ENCODE results near the gene MCOLN2. TPM values are rescaled to one million over a fixed set of nuclear protein-coding genes. Genes with fewer than 3 reads are reported as not detected.

Gene MCOLN2
- total and polyA plus RNA-seq, 2 of the 4 experiments (the other 2 are of a cell fraction): 0.43 to 0.54 TPM

DNA sequence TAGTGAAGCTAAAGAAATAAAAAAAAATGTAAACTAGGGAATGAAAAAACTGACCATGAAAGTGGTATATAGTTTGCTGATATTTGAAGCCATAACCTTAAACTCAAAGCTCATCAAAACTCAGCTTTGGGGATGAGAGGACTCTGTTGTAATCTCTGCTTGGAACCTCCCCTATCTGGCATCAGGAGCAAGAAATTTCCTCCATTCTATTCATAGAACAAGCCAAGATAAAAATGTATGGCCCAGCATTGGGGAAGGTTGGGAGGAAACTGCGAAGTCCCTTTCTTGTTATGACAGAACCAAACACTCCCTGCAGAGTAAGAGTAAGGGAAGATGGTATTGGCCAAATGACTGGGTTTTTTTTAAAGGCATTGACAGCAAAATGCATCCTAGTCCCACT, 35.6 kb downstream of the MCOLN2 start:
- TF ChIP-seq BHLHE40 (IDR thresholded peaks at IDR 0.05; ENCODE audit: low read depth, low read length) (no peak), MAFK (IDR thresholded peaks at IDR 0.05; ENCODE audit: low read depth, low read length) (no peak), CEBPB (IDR thresholded peaks at IDR 0.05; ENCODE audit: low read depth, low read length) (no peak), MXI1 (IDR thresholded peaks at IDR 0.05; ENCODE audit: borderline replicate concordance, low read depth, low read length) (no peak), NFE2L2 (IDR thresholded peaks at IDR 0.05; ENCODE audit: low read depth, low read length) (no peak), RFX5 (IDR thresholded peaks at IDR 0.05; ENCODE audit: low read depth, low read length) (no peak), POLR2A (IDR thresholded peaks at IDR 0.05; ENCODE audit: low read depth, low read length) (no peak)
- TF ChIP-seq, protein P1, sequence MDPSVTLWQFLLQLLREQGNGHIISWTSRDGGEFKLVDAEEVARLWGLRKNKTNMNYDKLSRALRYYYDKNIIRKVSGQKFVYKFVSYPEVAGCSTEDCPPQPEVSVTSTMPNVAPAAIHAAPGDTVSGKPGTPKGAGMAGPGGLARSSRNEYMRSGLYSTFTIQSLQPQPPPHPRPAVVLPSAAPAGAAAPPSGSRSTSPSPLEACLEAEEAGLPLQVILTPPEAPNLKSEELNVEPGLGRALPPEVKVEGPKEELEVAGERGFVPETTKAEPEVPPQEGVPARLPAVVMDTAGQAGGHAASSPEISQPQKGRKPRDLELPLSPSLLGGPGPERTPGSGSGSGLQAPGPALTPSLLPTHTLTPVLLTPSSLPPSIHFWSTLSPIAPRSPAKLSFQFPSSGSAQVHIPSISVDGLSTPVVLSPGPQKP (IDR thresholded peaks at IDR 0.05; ENCODE audit: borderline replicate concordance, low read depth, low read length): no peak
- TF ChIP-seq, protein P2, sequence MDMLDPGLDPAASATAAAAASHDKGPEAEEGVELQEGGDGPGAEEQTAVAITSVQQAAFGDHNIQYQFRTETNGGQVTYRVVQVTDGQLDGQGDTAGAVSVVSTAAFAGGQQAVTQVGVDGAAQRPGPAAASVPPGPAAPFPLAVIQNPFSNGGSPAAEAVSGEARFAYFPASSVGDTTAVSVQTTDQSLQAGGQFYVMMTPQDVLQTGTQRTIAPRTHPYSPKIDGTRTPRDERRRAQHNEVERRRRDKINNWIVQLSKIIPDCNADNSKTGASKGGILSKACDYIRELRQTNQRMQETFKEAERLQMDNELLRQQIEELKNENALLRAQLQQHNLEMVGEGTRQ (IDR thresholded peaks at IDR 0.05; ENCODE audit: low read depth, low read length): no peak
- in situ Hi-C loops (cut with MboI; ENCODE audit: low sequenced_read_pairs): no loop called here
- no CpG with 5 or more reads among the region's 1 CpG for WGBS, 2 experiments (ENCODE audit: extremely low coverage in 2 of 2, insufficient read length in 1 of 2)

More for the DNA sequence above, 35.6 kb downstream of the MCOLN2 start:
- no peak overlapping the region for H3K4me3 ChIP-seq (ENCODE audit: insufficient read depth, low read depth, low read length)
- H3K18ac ChIP-seq (ENCODE audit: low read depth, low read length): no peak overlapping the region
- H4K20me1 ChIP-seq (ENCODE audit: insufficient read depth, low read length): no peaks in the 10 kb centered on the region
- no peak overlapping the region for H3K23ac ChIP-seq (ENCODE audit: low read depth, low read length)
- dilution Hi-C loops (cut with HindIII; ENCODE audit: low sequenced_read_pairs, unreplicated experiment) (no loop called here), intact Hi-C loops (cut with micrococcal nuclease) (no loop called here)
- no peak overlapping the region for H2BK5ac ChIP-seq (ENCODE audit: low read depth, low read length, poor library complexity, severe bottlenecking)
- no TSS peak for BruUV-seq (replicated peaks)
- H2BK20ac ChIP-seq (ENCODE audit: low read depth, low read length): no peak overlapping the region
- H2BK15ac ChIP-seq (ENCODE audit: low read depth, low read length): no peak overlapping the region
- H3K4me2 ChIP-seq (ENCODE audit: low read depth, low read length): no peak overlapping the region
- H3K4me1 ChIP-seq (ENCODE audit: control insufficient read depth, insufficient read depth, low read length): peaks cover 2% of the 10 kb centered on the region
- H3K4ac ChIP-seq (ENCODE audit: low read depth, low read length): no peak overlapping the region
- H3K14ac ChIP-seq (replicated peaks; ENCODE audit: low read depth, low read length): no peak overlapping the region
- DNase-seq (no peak), ATAC-seq (ENCODE audit: low read depth) (no peak)
- H3K56ac ChIP-seq (ENCODE audit: extremely low read depth, insufficient read depth, low read length): no peak overlapping the region
- no peak overlapping the region for H2BK120ac ChIP-seq (ENCODE audit: low read depth, low read length)
- ChIA-PET CTCF (no interaction called here), POLR2A (ENCODE audit: unreplicated experiment) (no interaction called here)
- H3K9me3 ChIP-seq (ENCODE audit: control insufficient read depth, insufficient read depth, low read length): no peaks in the 10 kb centered on the region
- no peaks in the 10 kb centered on the region; the same call in 1 of the 2 replicates for H3K27me3 ChIP-seq (ENCODE audit: control insufficient read depth, insufficient read depth, low read length)
- H4K8ac ChIP-seq (ENCODE audit: low read depth in 2 of 2, low read length in 2 of 2): no peak overlapping the region
- H3K27ac ChIP-seq (ENCODE audit: insufficient read depth, low read length): no peak overlapping the region
- no peak overlapping the region for H2AFZ ChIP-seq (replicated peaks; ENCODE audit: low read length, poor library complexity)
- H2AK5ac ChIP-seq (ENCODE audit: low read depth, low read length): no peak overlapping the region
- no peak overlapping the region for H4K5ac ChIP-seq (ENCODE audit: low read depth, low read length)
- H3K79me1 ChIP-seq (ENCODE audit: low read depth in 1 of 2, low read length in 2 of 2): no peaks in the 10 kb centered on the region
- no peak overlapping the region for H2AK9ac ChIP-seq (replicated peaks; ENCODE audit: low read depth, low read length, poor library complexity)
- no peak overlapping the region for H3K9ac ChIP-seq (ENCODE audit: low read depth, low read length)
- H4K91ac ChIP-seq (ENCODE audit: insufficient read depth, low read depth, low read length): no peak overlapping the region
- no peaks in the 10 kb centered on the region for H3K36me3 ChIP-seq (ENCODE audit: control insufficient read depth, insufficient read depth, low read length)
- H3K9me1 ChIP-seq (ENCODE audit: insufficient read depth, low read length): peaks cover 3% of the 10 kb centered on the region

Data from IMR-90 (cell line).